ENCODE data around the gene XRCC1.

DNA sequence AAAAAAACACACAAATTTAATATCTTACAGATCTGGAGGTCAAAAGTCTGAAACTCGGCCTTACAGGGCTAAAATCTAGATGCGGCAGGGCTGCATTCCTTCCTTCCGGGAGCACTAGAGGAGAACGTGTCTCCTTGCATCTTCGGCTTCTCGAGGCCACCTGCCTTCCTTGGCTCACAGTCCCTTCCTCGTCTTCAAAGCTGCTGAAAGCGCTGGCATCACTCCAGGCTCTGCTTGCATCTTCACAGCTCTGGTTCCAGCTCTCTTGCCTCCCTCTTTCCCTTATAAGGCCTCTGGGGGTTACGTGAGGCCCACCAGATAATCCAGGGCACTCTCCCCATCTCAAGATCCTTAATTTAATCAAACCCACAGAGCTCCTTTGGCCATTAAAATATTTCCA is 10.5 kb downstream of the XRCC1 start:
- TF ChIP-seq, protein P1, sequence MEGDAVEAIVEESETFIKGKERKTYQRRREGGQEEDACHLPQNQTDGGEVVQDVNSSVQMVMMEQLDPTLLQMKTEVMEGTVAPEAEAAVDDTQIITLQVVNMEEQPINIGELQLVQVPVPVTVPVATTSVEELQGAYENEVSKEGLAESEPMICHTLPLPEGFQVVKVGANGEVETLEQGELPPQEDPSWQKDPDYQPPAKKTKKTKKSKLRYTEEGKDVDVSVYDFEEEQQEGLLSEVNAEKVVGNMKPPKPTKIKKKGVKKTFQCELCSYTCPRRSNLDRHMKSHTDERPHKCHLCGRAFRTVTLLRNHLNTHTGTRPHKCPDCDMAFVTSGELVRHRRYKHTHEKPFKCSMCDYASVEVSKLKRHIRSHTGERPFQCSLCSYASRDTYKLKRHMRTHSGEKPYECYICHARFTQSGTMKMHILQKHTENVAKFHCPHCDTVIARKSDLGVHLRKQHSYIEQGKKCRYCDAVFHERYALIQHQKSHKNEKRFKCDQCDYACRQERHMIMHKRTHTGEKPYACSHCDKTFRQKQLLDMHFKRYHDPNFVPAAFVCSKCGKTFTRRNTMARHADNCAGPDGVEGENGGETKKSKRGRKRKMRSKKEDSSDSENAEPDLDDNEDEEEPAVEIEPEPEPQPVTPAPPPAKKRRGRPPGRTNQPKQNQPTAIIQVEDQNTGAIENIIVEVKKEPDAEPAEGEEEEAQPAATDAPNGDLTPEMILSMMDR (IDR thresholded peaks at IDR 0.05) = no peak
- no peak for TF ChIP-seq ZFX (IDR thresholded peaks at IDR 0.05; ENCODE audit: borderline replicate concordance)

All from 22Rv1 (cell line).